GM18526 (cell line): ENCODE measurements around the gene SAMD9.

ENCODE experiments used
- POLR2A ChIP-seq: IDR thresholded peaks from 3 replicates; pipeline ENCODE4 v1.6.1; 2011; ENCODE audit not compliant: insufficient read length; ENCODE audit errors: extremely low read depth

SAMD9 gene

DNA sequence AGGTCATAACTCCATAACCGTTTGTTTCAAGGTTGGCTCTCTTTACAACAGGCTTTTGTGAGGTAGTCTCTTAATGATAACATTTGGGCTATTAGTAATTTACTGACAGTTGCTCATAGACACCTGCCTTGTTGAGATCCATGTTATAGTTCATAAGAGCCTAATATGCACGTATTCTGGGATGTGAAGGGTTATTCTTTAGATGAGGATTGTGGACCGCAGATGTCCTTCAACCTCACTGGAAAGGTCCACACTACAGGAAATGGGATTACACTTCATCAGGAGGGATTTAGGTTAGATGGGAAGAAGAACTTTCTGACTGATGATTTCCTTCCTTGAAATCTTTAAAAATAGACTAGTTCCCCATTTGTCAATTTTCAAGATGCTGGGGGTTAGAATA, 62.8 kb downstream of the SAMD9 start:
- TF ChIP-seq POLR2A, result no peak

DNA sequence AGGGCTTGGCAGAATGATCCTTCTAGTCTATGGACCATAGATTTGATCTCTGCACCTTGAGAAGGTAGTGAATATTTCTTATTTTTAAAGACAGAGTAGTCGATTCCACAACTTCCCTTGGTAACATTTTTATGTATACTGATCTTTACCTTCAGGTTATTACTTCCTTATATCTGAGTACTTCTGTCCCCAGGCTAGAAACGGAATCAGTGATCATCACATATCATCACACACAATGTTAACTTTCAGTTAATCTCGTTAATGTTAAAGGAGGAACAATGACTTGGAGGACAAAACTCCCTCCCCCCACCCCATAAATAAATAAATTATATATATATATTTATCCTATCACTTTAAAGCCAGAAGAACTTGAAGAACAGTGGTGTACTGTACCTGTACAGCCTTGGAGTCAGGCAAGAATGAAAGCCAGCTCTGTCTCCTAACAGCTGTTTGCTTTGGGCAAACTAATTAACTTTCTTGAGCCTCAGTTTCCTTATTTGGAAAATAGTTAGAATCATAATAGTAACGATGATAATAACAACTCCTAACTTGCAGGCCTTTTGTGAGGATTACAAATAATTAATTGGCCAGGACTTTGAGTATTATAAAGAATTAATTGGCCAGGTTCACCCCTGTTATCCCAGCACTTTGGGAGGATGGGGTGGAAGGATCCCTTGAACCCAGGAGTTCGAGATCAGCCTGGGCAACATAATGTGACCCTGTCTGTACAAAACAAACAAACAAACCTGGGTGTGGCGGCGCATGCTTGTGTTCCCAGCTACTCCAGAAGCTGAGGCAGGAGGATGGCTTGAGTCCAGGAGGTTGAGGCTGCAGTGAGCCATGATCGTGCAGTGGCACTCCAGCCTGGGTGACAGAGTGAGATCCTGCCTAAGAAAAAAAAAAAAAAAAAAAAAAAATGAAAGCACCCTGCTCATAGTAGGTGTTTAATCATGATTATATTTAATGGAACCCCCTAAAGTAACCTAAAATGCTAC, 63.5 kb downstream of the SAMD9 start:
- TF ChIP-seq POLR2A, result no peak

DNA sequence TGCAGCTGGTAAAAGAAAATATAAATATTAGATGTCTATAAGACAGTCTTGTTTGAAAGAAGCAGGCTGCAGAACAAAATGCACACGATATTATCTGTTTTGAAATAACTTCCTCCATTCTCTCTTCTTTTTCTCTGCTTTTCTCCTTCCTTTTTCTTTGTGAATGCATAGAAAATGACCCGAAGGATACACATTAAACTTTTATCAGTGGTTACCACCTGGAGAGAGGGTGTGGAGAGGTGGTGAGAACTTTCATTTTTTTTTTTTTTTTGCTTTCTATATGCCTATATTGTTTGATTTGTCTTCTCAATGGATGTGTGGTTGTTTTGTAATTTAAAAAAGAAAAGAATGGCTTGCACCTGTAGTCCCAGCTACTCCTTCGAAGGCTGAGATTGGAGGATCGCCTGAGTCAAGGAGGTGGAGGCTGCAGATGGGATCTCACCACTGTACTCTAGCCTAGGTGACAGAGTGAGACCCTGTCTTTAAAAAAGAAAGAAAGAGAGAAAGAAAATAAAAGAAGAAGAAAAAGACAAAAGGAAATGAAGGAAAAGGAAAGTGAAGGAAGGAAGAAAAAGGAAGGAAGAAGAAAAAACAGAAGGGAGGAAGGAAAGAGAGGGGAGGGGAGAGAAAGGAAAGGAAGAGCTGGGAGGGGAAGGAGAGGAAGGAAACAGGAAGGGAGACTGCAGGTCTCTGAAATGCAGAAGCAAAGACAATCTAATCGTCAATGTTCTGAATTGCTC, 64.4 kb downstream of the SAMD9 start:
- TF ChIP-seq POLR2A, result no peak

DNA sequence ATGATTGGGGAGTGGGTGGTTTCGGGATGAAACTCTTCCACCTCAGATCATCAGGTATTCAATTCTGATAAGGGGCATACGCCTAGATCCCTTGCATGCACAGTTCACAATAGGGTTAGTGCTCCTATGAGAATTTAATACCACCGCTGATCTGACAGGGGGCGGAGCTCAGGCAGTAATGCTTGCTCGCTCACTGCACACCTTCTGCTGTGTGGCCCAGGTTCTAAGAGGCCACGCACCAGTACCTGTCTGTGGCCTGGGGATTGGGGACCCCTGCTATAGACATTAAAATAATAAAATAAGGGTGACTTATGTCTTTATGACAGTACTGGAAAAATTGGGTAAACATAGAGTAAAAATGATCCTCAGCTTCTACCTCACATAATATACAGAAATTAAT, 66.1 kb downstream of the SAMD9 start:
- TF ChIP-seq POLR2A, result no peak
